HG02623 (cell line): ENCODE results near the gene THOC7.

Source experiments
- ATAC-seq: cut with Tn5 transposase; IDR thresholded peaks from one replicate; pipeline ENCODE4 v1.9.1; 2021; ENCODE audit warnings: moderate library complexity; ENCODE audit not compliant: unreplicated experiment

The THOC7 gene

DNA sequence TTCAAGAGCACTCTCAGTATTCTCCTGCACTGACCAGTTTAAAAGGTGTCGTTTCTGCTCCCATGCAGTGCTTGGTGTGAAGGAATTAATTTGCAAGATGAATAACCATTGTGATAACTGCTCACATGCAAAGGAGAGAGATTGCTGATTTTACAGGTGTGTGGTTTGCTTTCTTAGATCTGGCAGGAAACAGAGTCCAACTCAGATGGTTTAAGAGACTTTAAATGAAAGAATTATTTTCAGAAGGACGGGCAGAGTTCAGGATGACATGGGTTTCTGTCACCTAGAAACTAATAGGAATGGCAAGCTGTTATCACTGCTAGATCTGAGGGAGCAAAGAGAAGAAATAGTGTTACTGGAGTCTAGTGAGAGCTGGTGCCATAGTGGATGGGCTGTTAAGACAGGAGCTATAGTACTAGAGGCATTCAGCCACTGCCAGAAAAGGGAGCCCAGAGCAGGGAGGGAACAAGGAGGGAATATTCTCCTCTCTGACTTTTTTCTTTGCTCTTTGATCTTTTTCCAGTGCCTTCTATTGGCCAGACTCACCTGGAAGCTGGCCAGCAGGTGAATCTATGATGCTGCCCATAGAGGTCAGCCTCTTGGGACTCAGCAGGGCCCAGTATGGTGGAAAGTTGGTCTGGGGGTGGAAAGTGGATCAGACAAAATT lies 14.9 kb upstream of the THOC7 start:
- ATAC-seq, result no peak

DNA sequence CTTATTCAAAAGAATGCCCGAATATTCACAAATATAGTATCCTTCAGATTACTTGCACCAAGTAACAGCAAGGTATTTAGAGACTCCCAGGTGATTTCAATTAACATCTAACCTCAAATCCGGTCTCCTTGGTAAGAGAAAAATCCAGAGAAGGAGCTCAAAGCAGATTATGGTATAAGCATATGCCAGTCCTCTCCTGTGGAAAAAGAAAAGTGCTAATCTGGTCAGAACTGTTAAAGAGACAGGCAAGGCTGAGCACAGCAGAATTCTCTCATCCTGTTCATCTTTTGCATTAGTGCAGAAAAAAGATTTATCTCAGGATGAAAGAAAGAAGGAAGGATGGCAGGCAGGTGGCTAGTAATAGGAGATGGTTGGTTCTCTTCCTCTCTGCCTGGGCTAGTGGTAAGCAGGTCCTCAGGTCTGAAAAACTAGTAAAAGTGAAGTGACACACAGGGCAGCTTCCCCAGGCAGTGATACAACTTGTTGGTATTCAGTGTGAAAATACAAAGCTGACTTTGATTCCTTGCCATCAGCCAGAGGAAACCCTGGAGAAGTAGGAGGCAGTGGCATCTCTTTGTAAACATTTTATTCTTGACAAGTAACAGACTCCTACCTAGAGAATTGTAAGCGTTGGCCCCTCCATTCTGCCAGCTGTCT lies 14.3 kb upstream of the THOC7 start:
- no peak for ATAC-seq

DNA sequence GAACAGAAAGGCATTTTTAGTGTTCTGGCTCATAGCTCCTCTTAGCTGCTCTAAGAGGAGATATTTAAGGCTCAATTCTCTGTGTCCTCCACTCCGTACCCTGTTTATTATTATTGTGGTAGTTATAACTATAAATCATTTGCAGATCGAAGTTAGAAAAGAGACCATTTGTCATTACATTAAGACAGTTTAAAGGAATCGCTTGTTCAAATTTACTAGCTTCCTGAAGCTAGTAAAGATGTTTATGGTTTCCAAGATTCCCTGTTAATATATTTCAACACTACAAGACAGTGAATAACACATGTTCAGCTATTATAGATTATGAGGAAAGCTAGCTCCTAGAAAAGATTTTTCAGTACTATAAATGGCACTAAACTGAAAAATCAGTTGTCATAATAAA lies 12.7 kb upstream of the THOC7 start:
- ATAC-seq, result no peak

DNA sequence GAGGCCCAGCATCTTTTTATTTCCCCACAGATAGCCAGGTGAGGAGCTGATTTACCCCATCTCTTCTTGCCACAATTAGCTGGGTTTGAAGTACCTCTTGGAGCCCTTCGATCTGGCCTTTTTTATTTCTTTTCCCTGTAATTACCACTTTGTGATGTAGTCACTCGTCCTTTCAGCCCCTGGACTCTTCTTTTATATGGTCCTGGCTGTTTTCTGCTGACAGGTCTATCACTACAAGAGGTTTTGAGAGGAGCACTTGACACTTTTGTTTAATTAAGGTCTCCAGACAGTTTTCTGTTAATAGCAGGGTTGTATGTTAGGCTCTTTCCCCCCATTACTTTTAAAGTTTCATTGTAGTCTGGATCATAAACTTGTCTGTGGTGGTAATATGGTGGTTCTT lies 11.9 kb upstream of the THOC7 start:
- ATAC-seq, result no peak

DNA sequence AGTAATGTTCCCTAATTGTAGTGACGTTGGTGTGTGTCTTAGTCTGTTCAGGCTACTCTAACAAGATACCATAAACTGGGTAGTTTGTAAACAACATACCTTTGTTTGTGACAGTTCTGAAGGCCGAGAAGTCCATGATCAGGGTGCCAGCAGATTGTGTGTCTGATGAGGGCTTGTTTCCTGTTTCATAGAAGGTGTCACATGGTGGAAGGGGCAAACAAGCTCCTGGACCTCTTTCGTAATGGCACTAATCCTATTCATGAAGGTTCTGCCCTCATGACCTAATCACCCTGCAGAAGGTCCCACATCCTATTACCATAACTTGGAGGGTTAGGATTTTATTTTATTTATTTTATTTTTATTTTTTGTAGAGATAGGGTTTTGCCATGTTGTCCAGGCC lies 11.2 kb upstream of the THOC7 start:
- no peak for ATAC-seq

DNA sequence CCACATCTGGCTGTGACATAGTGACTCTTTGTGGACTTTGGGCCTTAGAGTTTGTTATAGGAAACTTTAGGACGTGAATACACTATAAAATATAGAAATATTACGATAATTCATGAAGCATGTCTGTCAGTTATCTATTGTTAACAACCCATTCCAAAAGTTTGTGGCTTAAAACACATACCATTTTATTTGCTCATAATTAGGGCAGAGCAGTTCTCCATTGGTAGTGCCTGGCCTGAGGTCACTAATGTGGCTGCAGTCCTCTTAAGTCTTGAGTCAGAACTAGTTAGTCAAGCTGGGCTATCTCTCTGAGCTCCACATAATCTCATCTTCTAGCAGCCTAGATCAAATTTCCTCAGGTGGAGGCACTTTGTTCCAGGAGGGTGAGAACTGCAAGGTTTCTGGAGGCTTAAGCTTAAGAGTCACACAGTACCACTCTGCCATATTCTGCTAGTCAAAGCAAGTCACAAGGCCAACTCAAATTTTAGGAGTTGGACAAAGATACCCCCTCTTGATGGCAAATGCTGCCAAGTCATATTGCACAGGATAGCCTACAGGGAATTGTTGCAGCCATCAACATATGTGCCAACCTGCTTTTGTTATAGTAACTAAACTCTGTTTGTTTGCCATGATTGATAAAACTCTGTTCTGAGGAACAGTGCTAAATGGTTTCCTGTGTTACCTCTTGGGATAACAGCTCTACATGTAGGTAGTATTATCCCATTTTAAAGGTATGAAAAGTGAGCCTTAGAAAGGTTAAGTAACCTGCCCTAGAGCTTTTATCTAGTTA lies 8.7 kb upstream of the THOC7 start:
- no peak for ATAC-seq

DNA sequence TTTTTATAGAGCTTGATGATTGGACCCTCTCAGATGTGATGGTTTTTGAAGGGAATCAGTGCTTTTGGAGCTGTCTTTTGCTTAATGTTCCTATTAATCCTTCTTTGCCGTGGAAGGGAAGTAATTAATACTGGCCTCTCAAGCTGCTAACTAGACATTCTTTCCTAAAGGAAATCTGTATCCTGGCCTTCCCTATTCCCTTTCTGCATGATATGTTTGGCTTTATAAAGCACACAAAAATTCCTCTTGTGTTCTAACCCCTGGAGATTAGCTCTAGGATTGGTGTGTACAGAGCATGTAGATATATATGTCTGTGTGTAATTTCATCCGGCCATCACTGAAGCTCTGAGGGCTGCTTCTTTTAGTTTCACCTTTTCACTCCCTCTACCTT lies 7.0 kb upstream of the THOC7 start:
- ATAC-seq, result no peak

DNA sequence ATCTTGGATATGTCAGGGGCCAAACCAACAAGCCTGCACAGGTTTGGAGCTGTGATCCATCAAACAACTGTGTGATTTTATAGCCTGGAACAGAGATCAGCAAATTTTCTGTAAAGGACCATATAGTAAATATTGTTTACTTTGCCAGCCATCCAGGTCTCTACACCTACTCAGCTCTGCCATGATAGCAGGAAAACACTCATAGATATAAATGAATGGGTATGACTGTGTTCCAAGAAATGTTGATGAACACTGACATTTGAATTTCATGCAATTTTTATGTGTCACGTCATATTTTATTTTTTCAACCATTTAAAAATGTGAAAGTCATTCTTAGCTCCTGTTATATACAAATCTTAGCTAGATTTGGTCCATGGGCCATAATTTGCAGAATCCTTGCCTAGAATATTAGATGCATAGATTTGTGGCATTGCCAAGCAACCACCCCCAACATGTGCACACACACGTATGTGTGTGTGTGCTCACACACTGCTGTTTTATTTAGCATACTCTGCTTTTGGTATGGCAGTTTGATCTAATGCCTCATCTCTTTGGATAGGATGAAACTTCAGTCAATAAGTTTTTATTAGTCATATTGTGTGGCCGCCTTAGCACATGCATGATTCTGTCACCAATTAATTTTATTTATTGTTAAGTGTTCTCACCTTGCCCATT lies 6.5 kb upstream of the THOC7 start:
- no peak for ATAC-seq

DNA sequence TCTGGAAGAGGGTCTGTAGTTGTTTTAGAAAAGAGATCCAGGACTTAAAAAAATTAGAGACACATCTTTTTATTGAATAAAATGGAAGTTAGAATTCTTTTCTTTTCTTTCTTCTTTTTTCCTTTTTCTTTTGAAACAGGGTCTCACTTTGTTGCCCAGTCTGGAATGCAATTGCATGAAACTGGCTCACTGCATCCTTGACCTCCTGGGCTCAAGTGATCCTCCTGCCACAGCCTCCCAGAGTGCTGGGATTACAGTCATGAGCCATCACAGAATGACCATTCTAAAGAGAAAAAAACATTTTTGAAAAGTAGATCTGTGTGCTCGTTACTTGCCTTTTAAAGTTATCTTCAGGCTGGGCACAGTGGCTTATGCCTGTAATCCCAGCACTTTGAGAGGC lies 3.6 kb upstream of the THOC7 start:
- ATAC-seq, result no peak

DNA sequence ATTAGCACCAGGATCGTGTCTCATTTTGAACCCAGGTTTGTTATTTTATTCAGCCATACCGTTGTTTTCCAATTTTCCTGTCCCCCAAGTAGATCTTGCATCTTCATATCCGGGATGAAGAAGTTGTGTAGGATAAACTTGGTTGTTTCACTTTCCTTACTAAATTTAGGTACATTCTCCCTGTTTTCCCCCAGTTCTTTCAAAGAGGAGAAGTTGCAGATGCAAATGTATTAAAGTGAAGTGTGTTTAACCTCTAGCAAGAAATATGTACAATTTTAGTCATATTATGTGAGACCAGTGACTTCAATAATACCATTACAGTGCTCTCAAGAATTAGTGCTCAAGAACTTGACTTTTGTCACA lies 1.3 kb upstream of the THOC7 start:
- ATAC-seq, result no peak

DNA sequence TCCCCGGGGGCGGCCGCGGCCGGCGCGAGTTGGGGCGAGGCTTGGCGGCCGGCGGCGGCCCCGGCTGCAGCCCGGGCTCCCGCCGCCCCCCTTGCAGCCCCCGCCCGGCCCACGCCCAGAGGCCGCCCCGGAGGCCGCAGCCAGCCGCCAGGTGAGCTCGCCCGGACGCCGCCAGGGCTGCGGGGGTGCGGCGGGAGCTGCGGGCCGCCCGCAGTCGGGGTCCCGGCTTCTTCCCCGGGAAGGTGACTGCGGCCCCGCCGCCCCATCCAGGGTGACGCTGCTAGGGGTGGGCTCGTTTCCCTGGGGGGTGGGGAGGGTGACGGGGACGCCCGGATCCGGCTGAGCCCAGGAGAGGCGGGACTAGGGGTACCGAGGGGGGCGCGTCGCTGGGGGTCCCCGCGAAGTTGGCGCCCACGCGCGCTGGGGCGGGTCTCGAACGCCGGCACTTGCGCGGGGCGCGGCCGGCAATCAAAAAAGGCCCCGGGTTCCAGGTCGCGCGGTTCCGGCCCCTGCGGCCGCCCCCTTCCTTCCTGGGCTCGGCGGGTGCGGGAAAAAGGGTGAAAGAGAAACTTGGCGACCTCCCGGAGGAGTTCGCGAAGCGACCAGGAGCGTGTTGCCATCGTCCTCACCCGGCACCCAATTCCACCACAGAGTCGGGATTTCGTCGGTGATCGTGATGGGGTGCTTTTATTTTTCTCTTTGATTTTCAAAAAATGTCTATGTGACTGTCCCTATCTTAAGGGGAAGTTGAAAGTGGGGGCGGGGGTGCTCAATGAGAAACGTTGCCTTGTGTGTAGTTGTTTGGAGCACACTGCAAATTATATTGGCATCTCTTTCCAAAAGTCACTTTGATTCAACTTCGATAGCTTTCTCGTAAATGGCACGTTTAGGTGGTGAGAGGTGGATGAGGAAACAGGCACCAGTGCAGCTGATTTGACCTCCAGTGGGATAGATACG lies 681 bp upstream of the THOC7 start:
- ATAC-seq, result peak; percentile 40

DNA sequence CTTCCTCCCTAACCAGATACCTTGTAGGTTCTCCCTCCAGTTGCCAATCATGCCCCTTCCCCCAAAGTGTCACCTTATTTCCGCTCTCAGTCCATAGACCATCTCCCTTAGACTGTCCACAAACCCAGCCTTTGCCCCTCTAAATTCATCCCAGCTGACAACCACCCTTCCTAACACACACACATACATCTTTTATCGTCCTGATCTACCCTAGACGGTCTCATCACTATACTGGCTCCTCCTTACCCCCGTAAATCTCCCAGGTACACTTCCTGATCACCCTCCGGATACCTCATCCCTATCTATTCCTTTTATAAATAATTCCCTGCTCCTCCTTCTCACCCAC lies 828 bp downstream of the THOC7 start:
- no peak for ATAC-seq

DNA sequence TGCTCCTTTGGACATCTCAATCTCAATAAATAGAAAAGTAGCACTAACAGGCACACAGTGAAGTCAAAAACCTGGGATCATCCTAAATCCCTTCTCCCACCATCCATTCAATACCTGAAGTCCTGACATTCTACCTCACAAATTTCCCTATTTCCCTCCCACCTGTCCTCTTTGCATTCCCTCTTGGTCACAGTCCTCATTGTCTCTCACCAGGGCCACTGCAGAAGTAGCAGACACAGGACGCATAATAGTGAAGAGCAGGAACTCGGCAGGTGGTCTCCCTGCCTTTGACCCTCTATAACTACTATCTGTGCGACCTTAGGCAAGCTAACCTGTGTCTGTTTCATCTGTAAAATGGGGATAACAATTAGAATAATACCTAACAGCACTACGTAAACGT lies 2.3 kb downstream of the THOC7 start:
- ATAC-seq, result no peak

DNA sequence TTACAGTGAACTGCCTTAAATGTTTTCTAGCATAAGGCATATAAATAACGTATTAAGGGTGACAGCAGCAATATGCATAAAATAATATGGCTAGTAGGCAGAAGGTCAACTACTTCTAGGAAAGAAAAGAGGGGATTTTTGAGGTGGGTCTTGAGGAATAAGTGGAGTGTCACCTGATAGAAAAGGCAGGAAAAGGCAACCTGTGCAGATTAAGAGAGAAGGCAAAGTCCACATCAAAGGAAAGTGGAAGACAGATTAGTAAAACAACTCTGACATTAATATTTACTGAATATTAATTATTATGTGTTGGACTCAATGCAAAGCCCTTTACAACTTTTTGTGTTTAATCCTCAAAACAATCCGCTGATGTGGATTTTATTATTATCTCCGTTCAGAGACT lies 2.8 kb downstream of the THOC7 start:
- no peak for ATAC-seq

DNA sequence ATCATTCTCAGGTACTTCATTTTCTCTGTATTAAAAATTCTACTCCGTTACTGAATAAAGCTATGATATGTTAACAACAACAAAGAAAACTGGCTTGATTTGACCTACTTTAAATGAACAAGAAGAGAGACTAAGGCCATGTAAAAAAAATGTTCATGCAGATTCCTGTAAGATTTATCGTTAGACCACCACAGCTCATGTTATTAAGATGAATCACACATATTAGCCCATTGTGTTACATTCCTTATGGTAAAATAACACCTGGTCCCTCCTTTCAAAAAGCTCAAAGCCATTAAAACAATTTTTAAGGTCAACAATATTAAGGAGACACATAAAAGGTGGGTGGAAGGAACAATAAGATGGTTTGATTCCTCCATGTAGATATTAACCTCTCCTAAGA lies 6.3 kb downstream of the THOC7 start:
- ATAC-seq, result no peak

DNA sequence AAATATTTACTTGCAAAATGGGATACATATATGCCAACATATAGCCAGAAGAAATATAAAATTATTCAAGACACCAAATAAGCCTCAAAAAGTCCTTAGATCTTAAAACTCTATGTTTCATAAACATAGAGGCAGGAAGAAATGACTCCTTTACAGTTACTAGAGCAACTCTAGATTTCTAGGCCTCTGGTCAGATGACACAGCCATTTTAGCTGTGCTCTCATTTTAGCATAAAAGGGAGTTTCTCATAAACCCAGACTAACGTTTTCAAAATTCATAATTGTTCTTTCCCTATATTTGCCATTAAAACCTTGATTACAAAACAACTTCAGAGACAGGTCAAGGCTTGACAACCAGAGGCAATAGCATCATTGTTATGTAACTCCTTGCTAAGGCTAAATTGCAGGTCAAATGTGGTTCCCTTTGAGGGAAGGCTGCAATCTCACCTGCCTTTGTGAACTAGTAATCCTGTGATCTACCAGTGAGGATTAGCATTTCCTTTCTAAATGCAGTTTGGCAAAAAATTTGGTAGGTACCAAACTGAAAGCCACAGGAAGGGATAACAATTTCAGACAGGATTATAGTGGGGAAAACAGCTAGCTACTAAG lies 8.2 kb downstream of the THOC7 start:
- no peak for ATAC-seq

DNA sequence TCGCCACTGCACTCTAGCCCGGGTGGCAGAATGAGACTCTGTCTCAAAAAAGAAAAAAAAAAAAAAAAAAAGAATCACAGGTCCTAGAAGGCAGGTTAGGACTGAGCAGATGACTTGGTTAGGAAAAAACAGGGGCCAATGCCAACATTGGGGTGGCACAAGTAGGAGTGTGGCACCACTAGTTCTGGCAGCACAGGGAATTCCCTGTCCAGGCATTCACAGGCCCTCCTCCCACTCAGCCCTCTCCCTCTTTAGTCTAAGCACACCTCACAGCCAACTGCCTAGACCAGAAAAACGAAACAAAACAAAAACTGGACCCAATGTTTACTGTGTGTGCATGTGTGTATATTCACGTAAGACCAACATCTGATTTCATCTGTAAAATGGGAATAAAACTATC lies 10.5 kb downstream of the THOC7 start:
- no peak for ATAC-seq

DNA sequence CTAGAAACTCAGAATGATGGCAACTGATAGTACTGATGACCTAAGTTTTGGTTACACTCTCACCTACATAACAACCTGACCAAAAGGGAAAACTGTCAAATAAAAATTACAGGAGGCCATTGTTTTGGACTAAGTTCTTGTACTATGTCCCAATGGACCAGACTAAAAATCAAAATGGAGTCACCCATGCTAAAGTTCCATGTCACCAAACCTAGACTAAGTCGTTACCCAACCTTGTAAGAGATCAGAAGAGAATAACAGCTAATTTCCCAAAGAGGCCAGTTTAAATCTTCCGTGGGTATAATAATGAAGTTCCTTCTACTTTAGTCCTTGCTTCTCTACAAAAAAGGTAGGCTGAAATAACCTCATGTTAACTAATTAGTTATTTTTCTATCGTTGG lies 12.3 kb downstream of the THOC7 start:
- ATAC-seq, result no peak

DNA sequence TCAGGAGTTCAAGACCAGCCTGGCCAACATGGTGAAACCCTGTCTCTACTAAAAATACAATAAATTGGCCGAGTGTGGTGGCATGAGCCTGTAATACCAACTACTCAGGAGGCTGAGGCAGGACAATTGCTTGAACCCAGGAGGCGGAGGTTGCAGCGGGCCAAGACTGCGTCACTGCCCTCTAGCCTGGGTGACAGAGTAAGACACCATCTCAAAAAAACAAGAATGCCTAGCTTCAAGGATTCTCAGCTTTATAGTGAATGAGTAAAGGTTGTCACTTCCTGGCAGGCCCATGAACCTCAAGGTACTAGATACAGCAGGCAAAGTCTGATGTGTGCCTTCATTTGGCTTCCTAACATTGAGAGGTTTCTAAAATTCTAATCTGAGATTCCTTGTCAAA lies 14.4 kb downstream of the THOC7 start:
- ATAC-seq, result no peak

DNA sequence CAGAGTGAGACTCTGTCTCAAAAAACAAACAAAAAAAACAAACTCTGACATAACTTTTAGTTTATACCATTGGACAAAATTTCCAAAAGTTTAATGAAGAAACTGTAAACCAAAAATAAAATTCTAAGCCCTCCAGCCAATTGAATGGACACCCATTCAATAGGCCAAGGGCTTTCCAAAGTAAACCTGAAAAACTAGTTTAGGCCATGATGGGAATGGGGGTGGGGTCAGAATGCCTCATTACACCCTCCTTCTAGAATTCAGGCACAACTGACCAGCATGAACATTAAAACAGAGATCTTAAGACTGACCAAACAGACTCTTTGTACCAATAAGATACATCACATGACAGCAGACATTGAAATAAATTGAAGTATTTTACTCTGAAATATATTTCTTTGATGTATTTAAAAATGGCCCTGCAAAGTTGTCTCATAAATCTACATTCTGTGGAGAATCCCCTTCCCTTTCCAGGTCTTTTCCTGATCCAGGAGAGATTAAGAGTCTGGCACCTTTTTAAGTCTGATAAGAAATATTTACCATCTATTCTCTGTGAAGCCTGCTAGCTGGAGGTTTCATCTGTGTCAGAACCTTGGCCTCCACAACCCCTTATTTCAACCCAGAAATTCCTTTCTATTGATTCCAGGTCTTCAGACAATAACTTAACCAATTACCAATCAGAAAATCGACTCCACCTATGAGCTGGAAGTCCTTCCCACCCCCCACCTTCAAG lies 15.7 kb downstream of the THOC7 start:
- ATAC-seq, result no peak
